Ishikawa (cell line): ENCODE measurements around the gene TNFSF13.

Experiments
- CEBPB ChIP-seq: IDR thresholded peaks from 2 replicates; pipeline ENCODE4 v1.6.1; 2012
- EP300 ChIP-seq: IDR thresholded peaks from 2 replicates; pipeline ENCODE4 v1.6.1; 2012; ENCODE audit warnings: borderline replicate concordance
- FOXM1 ChIP-seq: IDR thresholded peaks from 2 replicates; pipeline ENCODE4 v1.6.1; 2012; ENCODE audit warnings: low read depth, borderline replicate concordance
- MAX ChIP-seq: IDR thresholded peaks from 2 replicates; pipeline ENCODE4 v1.6.1; 2012
- NFIC ChIP-seq: IDR thresholded peaks from 2 replicates; pipeline ENCODE4 v1.6.1; 2012
- REST ChIP-seq: IDR thresholded peaks from 2 replicates; pipeline ENCODE4 v1.6.1; 2012; ENCODE audit warnings: low read depth, mild to moderate bottlenecking
- TAF1 ChIP-seq: IDR thresholded peaks from 2 replicates; pipeline ENCODE4 v1.6.1; 2012; ENCODE audit warnings: low read depth, mild to moderate bottlenecking
- YY1 ChIP-seq: IDR thresholded peaks from 2 replicates; pipeline ENCODE4 v1.6.1; 2012; ENCODE audit warnings: low read depth

- TF ChIP-seq REST (no peak), FOXM1 (no peak), TAF1 (no peak), EP300 (no peak), MAX (no peak), CEBPB (no peak), NFIC (no peak), YY1 (no peak)
Measured at GRCh38 chr17:7560172-7561027, 1.9 kb downstream of the TNFSF13 start.
